Panc1 (cell line): ENCODE measurements around the gene SIL1. TPM values are rescaled to one million over a fixed set of nuclear protein-coding genes. Genes with fewer than 3 reads are reported as not detected.
"Not testable (repeated sequence)": the region's sequence is repeated elsewhere in the genome, so short reads cannot be mapped to it uniquely, and the experiment has no call there.

ENCODE experiments used
- ATAC-seq: fragments of 200-7000 bp; cut with Tn5 transposase; 2 replicates; pipeline ENCODE4 v1.9.1; 2020; ENCODE audit warnings: mild to moderate bottlenecking, moderate library complexity
- BruUV-seq: library from RNA; stranded (reverse); fragments of 400-500 nt; replicated peaks from 2 replicates; lab custom pipeline; 2021; lab: Mats Ljungman, UMichigan
- CTCF ChIA-PET: fragments of 300-600 bp; sonication (Branson Sonifier 250); formaldehyde crosslinking; loops from one replicate; lab custom pipeline; 2022; ENCODE audit warnings: antibody characterized with exemption; lab: Charles Lee
- POLR2A ChIA-PET: fragments of 300-600 bp; sonication (Branson Sonifier 250); formaldehyde crosslinking; loops from one replicate; lab custom pipeline; 2022; ENCODE audit warnings: antibody characterized with exemption; lab: Charles Lee
- DNase-seq: peaks from one replicate; pipeline ENCODE4 v3.0.0-alpha.2; 2010; ENCODE audit warnings: low read depth, low spot score
- H3K27ac ChIP-seq: 2 replicates; pipeline ENCODE4 v1.5.1; 2011; ENCODE audit warnings: mild to moderate bottlenecking, low read length, inconsistent platforms
- H3K27me3 ChIP-seq: fragments of 200-500 bp; sonication (Bioruptor generic); 2 replicates; pipeline ENCODE4 v1.6.0; 2014; ENCODE audit warnings: low read length, inconsistent platforms; ENCODE audit not compliant: control insufficient read depth, insufficient read depth
- H3K36me3 ChIP-seq: fragments of 200-500 bp; sonication (Bioruptor generic); 2 replicates; pipeline ENCODE4 v1.5.1; 2014; ENCODE audit warnings: inconsistent platforms, mild to moderate bottlenecking, low read length, moderate library complexity; ENCODE audit not compliant: control insufficient read depth, insufficient read depth
- H3K4me1 ChIP-seq: 2 replicates; pipeline ENCODE4 v1.5.1; 2011; ENCODE audit warnings: inconsistent platforms, mild to moderate bottlenecking, low read length, moderate library complexity; ENCODE audit not compliant: control insufficient read depth, insufficient read depth
- H3K4me3 ChIP-seq, 2 experiments: 2 replicates each; pipeline ENCODE4 v1.5.1; 2011 to 2012; ENCODE audit warnings: low read depth in 2 of 2, low read length in 2 of 2, mild to moderate bottlenecking in 2 of 2, inconsistent platforms in 1 of 2, moderate library complexity in 1 of 2
- H3K9me3 ChIP-seq: fragments of 200-500 bp; sonication (Bioruptor generic); 2 replicates; pipeline ENCODE4 v1.5.1; 2014; ENCODE audit warnings: low read depth, mild to moderate bottlenecking, inconsistent platforms, low read length, moderate library complexity; ENCODE audit not compliant: control insufficient read depth, insufficient read depth
- POLR2AphosphoS5 ChIP-seq: IDR thresholded peaks from 2 replicates; pipeline ENCODE4 v1.6.1; 2012; ENCODE audit warnings: mild to moderate bottlenecking, low read depth, low read length, moderate library complexity
- SIN3A ChIP-seq: IDR thresholded peaks from 2 replicates; pipeline ENCODE4 v1.6.1; 2012; ENCODE audit warnings: low read depth, mild to moderate bottlenecking, low read length, moderate library complexity, borderline replicate concordance; ENCODE audit not compliant: insufficient read depth
- TCF7L2 ChIP-seq: IDR thresholded peaks from 2 replicates; pipeline ENCODE4 v1.6.1; 2011; ENCODE audit warnings: mild to moderate bottlenecking, low read depth, low read length, inconsistent platforms
- in situ Hi-C: cut with HindIII; loops from 2 replicates; pipeline ENCODE4 v1.10.0; 2016; ENCODE audit warnings: low sequenced_read_pairs, low pct_unique_long_range_greater_than_20kb
- intact Hi-C: fragments of 100-400 bp; cut with micrococcal nuclease; formaldehyde crosslinking; loops from one replicate; pipeline ENCODE4 v1.10.0; 2022; ENCODE audit not compliant: unreplicated experiment
- total RNA-seq: library from RNA; stranded (reverse); gene quantifications from one replicate; pipeline ENCODE4 v1.2.1, GENCODE V29; 2021; ENCODE audit not compliant: unreplicated experiment
- TF ChIP-seq, protein P1 (sequence below): fragments of 450-650 bp; IDR thresholded peaks from 2 replicates; pipeline ENCODE4 v1.5.1; 2017; ENCODE audit warnings: mild to moderate bottlenecking
- TF ChIP-seq, protein P2 (sequence below), 2 experiments: IDR thresholded peaks; 2 replicates each; pipeline ENCODE4 v1.6.1; 2011 to 2012; ENCODE audit warnings: low read depth in 2 of 2, control low read depth in 1 of 2, low read length in 1 of 2, mild to moderate bottlenecking in 1 of 2, moderate library complexity in 1 of 2; ENCODE audit not compliant: insufficient read depth in 1 of 2

Gene SIL1
- total RNA-seq, 1 experiment from 2014 or later = 35.4 TPM

DNA sequence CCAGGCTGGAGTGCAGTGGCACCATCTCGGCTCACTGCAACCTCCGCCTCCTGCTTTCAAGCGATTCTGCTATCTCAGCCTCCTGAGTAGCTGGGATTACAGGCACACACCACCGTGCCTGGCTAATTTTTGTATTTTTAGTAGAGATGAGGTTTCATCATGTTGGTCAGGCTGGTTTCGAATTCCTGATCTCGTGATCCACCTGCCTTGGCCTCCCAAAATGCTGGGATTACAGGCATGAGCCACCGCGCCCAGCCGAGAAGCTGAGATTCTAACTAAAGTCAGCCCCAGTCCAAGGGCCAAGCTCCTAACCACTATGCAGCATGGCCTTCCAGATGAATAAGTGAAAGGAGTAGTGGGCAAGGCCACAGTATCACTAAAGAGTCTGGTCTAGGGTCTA, 20.9 kb downstream of the SIL1 start:
- CTCF ChIA-PET, DNase-seq, H3K36me3 ChIP-seq, ATAC-seq, H3K4me3 ChIP-seq, H3K27ac ChIP-seq, POLR2A ChIA-PET, BruUV-seq, H3K9me3 ChIP-seq, in situ Hi-C loops, H3K27me3 ChIP-seq, intact Hi-C loops: not testable (repeated sequence)
- H3K4me1 ChIP-seq = peaks cover 12% of the 10 kb centered on the region

GRCh38 chr5:139174382-139174781, 23.8 kb downstream of the SIL1 start:
- in situ Hi-C loops, BruUV-seq, POLR2A ChIA-PET: not testable (repeated sequence)

GRCh38 chr5:139171779-139172404, 26.3 kb downstream of the SIL1 start:
- H3K4me1 ChIP-seq = no peaks in the 10 kb centered on the region
- TF ChIP-seq SIN3A (no peak), TCF7L2 (no peak), POLR2AphosphoS5 (no peak)
- TF ChIP-seq, protein P1, sequence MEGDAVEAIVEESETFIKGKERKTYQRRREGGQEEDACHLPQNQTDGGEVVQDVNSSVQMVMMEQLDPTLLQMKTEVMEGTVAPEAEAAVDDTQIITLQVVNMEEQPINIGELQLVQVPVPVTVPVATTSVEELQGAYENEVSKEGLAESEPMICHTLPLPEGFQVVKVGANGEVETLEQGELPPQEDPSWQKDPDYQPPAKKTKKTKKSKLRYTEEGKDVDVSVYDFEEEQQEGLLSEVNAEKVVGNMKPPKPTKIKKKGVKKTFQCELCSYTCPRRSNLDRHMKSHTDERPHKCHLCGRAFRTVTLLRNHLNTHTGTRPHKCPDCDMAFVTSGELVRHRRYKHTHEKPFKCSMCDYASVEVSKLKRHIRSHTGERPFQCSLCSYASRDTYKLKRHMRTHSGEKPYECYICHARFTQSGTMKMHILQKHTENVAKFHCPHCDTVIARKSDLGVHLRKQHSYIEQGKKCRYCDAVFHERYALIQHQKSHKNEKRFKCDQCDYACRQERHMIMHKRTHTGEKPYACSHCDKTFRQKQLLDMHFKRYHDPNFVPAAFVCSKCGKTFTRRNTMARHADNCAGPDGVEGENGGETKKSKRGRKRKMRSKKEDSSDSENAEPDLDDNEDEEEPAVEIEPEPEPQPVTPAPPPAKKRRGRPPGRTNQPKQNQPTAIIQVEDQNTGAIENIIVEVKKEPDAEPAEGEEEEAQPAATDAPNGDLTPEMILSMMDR = no peak
- TF ChIP-seq, protein P2, sequence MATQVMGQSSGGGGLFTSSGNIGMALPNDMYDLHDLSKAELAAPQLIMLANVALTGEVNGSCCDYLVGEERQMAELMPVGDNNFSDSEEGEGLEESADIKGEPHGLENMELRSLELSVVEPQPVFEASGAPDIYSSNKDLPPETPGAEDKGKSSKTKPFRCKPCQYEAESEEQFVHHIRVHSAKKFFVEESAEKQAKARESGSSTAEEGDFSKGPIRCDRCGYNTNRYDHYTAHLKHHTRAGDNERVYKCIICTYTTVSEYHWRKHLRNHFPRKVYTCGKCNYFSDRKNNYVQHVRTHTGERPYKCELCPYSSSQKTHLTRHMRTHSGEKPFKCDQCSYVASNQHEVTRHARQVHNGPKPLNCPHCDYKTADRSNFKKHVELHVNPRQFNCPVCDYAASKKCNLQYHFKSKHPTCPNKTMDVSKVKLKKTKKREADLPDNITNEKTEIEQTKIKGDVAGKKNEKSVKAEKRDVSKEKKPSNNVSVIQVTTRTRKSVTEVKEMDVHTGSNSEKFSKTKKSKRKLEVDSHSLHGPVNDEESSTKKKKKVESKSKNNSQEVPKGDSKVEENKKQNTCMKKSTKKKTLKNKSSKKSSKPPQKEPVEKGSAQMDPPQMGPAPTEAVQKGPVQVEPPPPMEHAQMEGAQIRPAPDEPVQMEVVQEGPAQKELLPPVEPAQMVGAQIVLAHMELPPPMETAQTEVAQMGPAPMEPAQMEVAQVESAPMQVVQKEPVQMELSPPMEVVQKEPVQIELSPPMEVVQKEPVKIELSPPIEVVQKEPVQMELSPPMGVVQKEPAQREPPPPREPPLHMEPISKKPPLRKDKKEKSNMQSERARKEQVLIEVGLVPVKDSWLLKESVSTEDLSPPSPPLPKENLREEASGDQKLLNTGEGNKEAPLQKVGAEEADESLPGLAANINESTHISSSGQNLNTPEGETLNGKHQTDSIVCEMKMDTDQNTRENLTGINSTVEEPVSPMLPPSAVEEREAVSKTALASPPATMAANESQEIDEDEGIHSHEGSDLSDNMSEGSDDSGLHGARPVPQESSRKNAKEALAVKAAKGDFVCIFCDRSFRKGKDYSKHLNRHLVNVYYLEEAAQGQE (IDR thresholded peaks at IDR 0.05; ENCODE audit: insufficient read depth in 1 of 2, low read depth in 2 of 2, low read length in 1 of 2) = no peak
- no peaks in the 10 kb centered on the region for H3K27me3 ChIP-seq
- ChIA-PET POLR2A (no interaction called here), CTCF (no interaction called here)
- no peak for DNase-seq
- no peak overlapping the region for H3K4me3 ChIP-seq
- no peaks in the 10 kb centered on the region for H3K36me3 ChIP-seq
- ATAC-seq = no peak
- no peaks in the 10 kb centered on the region for H3K9me3 ChIP-seq
- intact Hi-C loops (no loop called here), in situ Hi-C loops (no loop called here)
- H3K27ac ChIP-seq = no peak overlapping the region
- no TSS peak for BruUV-seq

More at GRCh38 chr5:139174382-139174781, 23.8 kb downstream of the SIL1 start:
- intact Hi-C loops, H3K27ac ChIP-seq, H3K4me3 ChIP-seq, CTCF ChIA-PET, H3K9me3 ChIP-seq, H3K36me3 ChIP-seq, H3K27me3 ChIP-seq, ATAC-seq, DNase-seq: not testable (repeated sequence)
- H3K4me1 ChIP-seq = peaks cover 12% of the 10 kb centered on the region
